Left lung (tissue), 10 donors: ENCODE results near the gene VWA2. TPM values are rescaled to one million over a fixed set of nuclear protein-coding genes. Genes with fewer than 3 reads are reported as not detected.
A peak's percentile ranks its signal among the peaks of the same experiment; 100 is the strongest.
"Not testable (repeated sequence)": the region's sequence is repeated elsewhere in the genome, so short reads cannot be mapped to it uniquely, and the experiment has no call there.

Experiments used
- ATAC-seq: fragments of 200-7000 bp; cut with Tn5 transposase; one replicate; pipeline ENCODE4 v1.9.1; 2020; ENCODE audit warnings: moderate library complexity
- DNase-seq, 4 donors: peaks; one replicate each; pipeline ENCODE4 v3.0.0-alpha.2; 2013 to 2020
- H3K27ac ChIP-seq, 2 donors: fragments of 200-600 bp; sonication (generic) in 1 of 2; one replicate each; pipeline versions ENCODE4 v1.5.0 to v1.8.0; 2020 to 2021
- H3K27me3 ChIP-seq, 2 donors: fragments of 200-600 bp; sonication (generic) in 1 of 2; one replicate each; pipeline versions ENCODE4 v1.5.0 to v1.8.0; 2020 to 2021
- H3K36me3 ChIP-seq, 2 donors: fragments of 200-600 bp; sonication (generic) in 1 of 2; one replicate each; pipeline versions ENCODE4 v1.5.0 to v1.8.0; 2020 to 2021
- H3K4me1 ChIP-seq, 2 donors: fragments of 200-600 bp; one replicate each; pipeline ENCODE4 v1.8.0; 2021
- H3K4me3 ChIP-seq, 2 donors: fragments of 200-600 bp; sonication (generic) in 1 of 2; one replicate each; pipeline versions ENCODE4 v1.5.0 to v1.8.0; 2020 to 2021; ENCODE audit warnings: mild to moderate bottlenecking in 1 of 2
- H3K9me3 ChIP-seq, 2 donors: fragments of 200-600 bp; sonication (generic) in 1 of 2; one replicate each; pipeline versions ENCODE4 v1.5.0 to v1.8.0; 2020 to 2021
- intact Hi-C, 2 donors: fragments of 100-400 bp; cut with DNase I; formaldehyde crosslinking; loops; one replicate each; pipeline versions ENCODE4 v1.11.2 to v1.14.2; 2022
- polyA plus RNA-seq, 6 donors: library from polyadenylated mRNA; unstranded; fragments of 120-200 nt; gene quantifications; one replicate each; pipeline ENCODE4 v1.2.1, GENCODE V29; 2013; ENCODE audit not compliant: insufficient read length in 6 of 6
- total RNA-seq, 2 donors: library from RNA; stranded (reverse); fragmentation: NEBNext Ultra II Directional; extraction: Animal tissue kit (Norgen Biotek cat#: 25700); gene quantifications; one replicate each; pipeline ENCODE4 v1.2.1, GENCODE V29; 2021
- TF ChIP-seq, protein P1 (sequence below), 2 donors: fragments of 200-600 bp; sonication (generic) in 1 of 2; IDR thresholded peaks; one replicate each; pipeline versions ENCODE4 v1.5.0 to v1.8.0; 2021; ENCODE audit warnings: antibody characterized with exemption in 2 of 2
- donor health status: DM: no; HTN: yes; CAD: no.
- donor health status: DM: no; HTN: no; CAD: no.

VWA2 gene
- total and polyA plus RNA-seq, 8 donors, result 9.5 to 31.4 (median 27.6) TPM

DNA sequence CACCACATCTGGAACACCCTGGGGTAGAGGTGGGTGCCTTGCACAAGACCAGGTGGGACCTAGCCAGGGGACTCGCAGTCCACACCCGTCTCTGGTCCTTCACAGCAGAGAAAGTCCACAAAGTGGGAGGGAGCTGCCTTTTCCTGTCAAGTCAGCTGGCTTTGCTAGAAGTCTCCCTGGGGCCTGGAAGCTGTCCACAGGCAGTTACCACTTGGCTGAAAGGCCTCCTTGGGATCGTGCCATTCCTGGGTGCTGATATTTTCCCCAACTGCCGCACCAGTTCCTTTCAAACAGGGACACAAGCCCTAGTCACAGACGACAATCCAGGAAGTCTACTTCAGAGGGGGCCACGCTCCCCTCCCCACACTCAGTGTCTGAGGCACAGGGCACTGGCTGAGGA, 89.8 kb downstream of the VWA2 start:
- Histone ChIP-seq H3K27ac (no peak overlapping the region), H3K4me1 (no peaks in the 10 kb centered on the region), H3K36me3 (no peaks in the 10 kb centered on the region), H3K27me3 (no peaks in the 10 kb centered on the region), H3K9me3 (no peaks in the 10 kb centered on the region), H3K4me3 (no peak overlapping the region)
- peak in 1 of 4 donors; percentile 49 for DNase-seq
- intact Hi-C loops, result no loop called here
- TF ChIP-seq, protein P1, sequence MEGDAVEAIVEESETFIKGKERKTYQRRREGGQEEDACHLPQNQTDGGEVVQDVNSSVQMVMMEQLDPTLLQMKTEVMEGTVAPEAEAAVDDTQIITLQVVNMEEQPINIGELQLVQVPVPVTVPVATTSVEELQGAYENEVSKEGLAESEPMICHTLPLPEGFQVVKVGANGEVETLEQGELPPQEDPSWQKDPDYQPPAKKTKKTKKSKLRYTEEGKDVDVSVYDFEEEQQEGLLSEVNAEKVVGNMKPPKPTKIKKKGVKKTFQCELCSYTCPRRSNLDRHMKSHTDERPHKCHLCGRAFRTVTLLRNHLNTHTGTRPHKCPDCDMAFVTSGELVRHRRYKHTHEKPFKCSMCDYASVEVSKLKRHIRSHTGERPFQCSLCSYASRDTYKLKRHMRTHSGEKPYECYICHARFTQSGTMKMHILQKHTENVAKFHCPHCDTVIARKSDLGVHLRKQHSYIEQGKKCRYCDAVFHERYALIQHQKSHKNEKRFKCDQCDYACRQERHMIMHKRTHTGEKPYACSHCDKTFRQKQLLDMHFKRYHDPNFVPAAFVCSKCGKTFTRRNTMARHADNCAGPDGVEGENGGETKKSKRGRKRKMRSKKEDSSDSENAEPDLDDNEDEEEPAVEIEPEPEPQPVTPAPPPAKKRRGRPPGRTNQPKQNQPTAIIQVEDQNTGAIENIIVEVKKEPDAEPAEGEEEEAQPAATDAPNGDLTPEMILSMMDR (IDR thresholded peaks at IDR 0.05), result no peak
- ATAC-seq, result no peak

DNA sequence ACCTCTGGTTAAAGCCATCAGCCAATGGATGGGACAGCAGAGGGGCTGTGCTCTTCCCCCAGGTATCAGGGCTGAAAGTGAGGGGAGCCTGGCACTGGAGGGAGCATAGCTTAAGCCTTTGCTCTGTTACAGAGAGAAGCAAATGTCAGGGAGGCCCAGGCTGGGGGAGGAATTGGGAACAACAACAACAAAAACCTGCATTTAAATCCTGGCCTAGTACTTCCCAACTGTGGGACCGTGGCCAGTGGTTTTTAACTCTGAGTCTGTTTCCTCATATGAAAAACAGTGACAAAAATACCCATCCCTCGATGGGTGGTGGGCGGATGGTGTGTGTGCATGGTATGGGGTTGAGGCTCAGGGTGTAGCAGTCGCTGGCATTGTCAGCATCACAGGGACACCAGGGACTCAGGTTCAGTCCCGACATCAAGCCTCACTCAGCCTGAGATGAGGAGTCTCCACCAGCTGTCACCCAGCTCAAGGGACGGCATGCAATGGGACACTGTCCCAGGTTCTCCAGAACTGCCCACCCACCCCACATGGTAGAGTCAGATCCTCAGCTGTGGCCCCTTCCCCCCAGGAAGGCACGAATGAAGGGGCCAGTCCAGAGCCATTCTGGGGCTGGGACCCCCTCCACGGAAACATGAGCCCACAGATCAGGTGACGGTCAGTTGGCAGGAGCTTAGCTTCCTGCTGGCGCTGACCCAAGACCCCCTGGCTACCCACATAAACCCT, 90.7 kb downstream of the VWA2 start:
- H3K27ac ChIP-seq, result no peak overlapping the region
- no peak overlapping the region for H3K4me3 ChIP-seq
- ATAC-seq (no peak), DNase-seq (peak in 1 of 4 donors; percentile 41)
- intact Hi-C loops, result no loop called here
- H3K27me3 ChIP-seq, result no peaks in the 10 kb centered on the region
- TF ChIP-seq, protein P1 (IDR thresholded peaks at IDR 0.05), result no peak
- H3K4me1 ChIP-seq, result no peaks in the 10 kb centered on the region
- no peaks in the 10 kb centered on the region for H3K9me3 ChIP-seq
- H3K36me3 ChIP-seq, result no peaks in the 10 kb centered on the region

DNA sequence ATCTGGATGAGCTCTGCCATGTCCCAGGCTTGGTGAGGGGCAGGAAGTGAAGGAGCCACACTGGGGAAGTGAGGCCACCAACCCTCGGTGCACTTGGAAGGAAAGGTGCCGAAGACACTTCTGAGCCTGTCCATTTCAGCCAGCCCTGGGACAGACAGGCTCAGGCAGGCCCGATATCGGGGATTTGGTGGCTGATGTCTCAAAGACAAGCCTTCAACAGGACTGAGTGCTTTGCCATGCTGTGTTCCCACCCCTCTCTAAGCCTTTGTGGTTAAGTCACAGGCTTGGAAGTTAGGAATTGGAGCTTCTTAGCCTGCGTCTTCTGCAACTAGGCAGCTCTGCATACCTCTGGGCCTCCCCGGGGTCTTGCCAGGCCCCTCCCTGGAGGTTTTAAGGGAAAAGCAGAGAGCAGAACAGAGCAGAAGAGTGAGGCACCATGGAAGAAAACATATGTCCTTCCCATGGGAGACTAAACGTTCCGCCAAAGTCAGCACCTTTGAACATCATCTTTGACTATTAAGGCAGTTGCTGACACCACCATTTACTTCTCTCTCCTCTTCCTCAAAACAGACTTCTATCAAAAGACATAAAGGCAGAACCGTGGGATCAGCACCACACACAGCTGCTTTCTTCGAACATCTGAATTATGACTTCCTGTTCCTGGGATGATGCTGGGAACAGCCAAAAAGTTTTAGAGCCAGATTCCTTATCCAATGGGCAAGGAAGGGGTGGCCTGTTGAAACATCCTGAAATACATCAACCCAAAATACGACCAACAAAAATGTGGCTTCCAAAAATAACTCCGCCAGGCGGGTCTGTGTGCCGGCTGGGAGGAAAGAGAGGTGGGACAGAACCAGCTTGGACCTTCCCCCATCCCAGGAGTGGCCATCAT, 93.5 kb downstream of the VWA2 start:
- no peaks in the 10 kb centered on the region for H3K4me1 ChIP-seq
- H3K4me3 ChIP-seq, result no peak overlapping the region
- H3K36me3 ChIP-seq, result no peaks in the 10 kb centered on the region
- H3K27me3 ChIP-seq, result no peaks in the 10 kb centered on the region
- no peak overlapping the region for H3K27ac ChIP-seq
- ATAC-seq (no peak), DNase-seq (peak in 1 of 4 donors; percentile 51)
- intact Hi-C loops, result no loop called here
- TF ChIP-seq, protein P1 (IDR thresholded peaks at IDR 0.05), result no peak
- no peaks in the 10 kb centered on the region for H3K9me3 ChIP-seq

DNA sequence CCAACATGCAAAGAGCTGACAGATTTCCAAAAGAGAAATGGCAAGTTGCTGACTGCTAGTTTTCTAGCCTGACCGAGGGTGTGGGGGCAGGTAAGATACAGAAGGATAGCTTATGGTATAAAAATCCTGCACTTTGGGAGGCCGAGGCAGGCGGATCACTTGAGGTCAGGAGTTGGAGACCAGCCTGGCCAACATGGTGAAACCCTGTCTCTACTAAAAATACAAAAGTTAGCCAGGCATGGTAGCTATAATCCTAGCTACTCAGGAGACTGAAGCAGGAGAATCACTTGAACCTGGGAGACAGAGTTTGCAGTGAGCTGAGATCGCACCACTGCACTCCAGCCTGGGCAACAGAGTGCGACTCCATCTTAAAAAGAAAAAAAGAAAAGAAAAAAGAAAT, 94.4 kb downstream of the VWA2 start:
- H3K4me3 ChIP-seq, ATAC-seq, H3K27me3 ChIP-seq, H3K9me3 ChIP-seq, intact Hi-C loops, H3K4me1 ChIP-seq, DNase-seq, H3K36me3 ChIP-seq, H3K27ac ChIP-seq: not testable (repeated sequence)

DNA sequence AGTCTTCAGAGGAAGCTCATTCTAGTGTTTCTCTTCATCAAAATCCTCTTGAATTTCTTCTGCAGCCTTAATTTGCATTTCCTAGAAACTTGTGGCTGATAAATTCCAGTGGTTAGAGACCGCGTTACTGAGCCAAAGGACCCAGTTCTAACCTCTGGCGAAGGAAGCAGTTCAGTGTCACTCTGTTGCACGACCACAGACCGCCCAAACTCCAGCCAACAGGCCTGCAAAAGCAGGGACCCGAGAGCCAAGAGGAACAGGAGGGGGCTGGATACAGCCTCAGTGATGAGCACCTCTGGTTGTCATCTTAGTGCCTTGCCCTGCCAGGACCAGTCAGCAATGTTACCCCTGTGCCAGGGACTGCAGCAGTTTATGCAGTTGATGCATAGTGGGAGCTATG, 95.2 kb downstream of the VWA2 start:
- TF ChIP-seq, protein P1 (IDR thresholded peaks at IDR 0.05), result no peak
- H3K9me3 ChIP-seq, result no peaks in the 10 kb centered on the region
- H3K27me3 ChIP-seq, result no peaks in the 10 kb centered on the region
- no peak overlapping the region for H3K27ac ChIP-seq
- no peak for DNase-seq
- intact Hi-C loops, result no loop called here
- H3K4me3 ChIP-seq, result no peak overlapping the region
- H3K36me3 ChIP-seq, result no peaks in the 10 kb centered on the region
- no peak for ATAC-seq
- H3K4me1 ChIP-seq, result no peaks in the 10 kb centered on the region
